Fibroblast of villous mesenchyme (primary cell): ENCODE measurements around the gene AOX1. TPM values are rescaled to one million over a fixed set of nuclear protein-coding genes. Genes with fewer than 3 reads are reported as not detected.

Experiments
- DNase-seq: peaks from one replicate; pipeline ENCODE4 v3.0.0-alpha.2; 2010; ENCODE audit warnings: low read depth
- H3K4me3 ChIP-seq: 2 replicates; pipeline ENCODE4 v1.5.1; 2011; ENCODE audit warnings: low read depth, mild to moderate bottlenecking, low read length
- CTCF ChIP-seq: IDR thresholded peaks from 2 replicates; pipeline ENCODE4 v1.5.1; 2012; ENCODE audit warnings: low read depth, mild to moderate bottlenecking, low read length; ENCODE audit not compliant: insufficient read depth
- total RNA-seq: library from RNA; depleted of rRNA; stranded (reverse); fragments of >200 nt; gene quantifications from 2 replicates; pipeline ENCODE4 v1.2.3, GENCODE V29; 2012

Gene AOX1
- total RNA-seq, 1 donor = 57.4 TPM

DNA sequence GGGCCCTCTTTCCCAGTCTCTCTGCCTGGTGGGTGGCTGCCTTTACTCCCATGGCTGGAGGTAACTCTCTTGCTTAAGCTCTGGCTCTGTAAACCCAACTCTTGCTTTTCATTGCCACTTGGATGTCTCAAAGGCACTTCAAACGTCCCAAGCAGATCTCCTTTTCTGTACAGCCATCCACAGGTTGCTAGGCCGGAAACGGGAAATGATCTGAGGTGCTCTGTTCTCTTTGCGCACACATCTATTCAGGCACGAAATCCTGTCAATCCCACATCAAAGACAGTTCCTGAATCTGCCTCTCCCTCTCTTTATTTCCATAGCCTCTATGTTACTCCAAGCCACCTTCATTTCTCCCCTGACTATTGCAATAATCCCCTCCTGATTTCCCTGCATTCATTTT lies 87.4 kb downstream of the AOX1 start:
- no peak overlapping the region for H3K4me3 ChIP-seq
- no peak for TF ChIP-seq CTCF
- DNase-seq = no peak

GRCh38 chr2:200674837-200675236 lies 89.0 kb downstream of the AOX1 start:
- DNase-seq = no peak
- H3K4me3 ChIP-seq = no peak overlapping the region

DNA sequence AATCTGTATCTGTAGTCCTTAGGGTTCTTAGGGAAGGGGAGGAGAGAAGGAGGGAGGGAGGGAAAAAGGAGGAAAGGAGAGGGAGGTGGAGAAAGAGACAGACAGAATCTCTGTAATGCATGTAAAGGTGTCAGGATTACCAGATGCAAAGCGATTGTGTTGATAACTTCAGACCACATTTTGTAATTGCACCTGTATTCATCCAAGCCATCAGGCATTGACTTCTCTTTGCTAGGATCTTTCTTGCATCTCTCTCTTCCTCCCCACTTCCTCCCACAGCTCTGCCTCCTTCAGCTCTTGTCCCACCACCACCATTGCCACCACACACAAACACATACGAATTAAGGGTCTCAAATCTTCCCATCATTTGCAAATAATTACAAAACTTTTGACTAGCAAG lies 91.4 kb downstream of the AOX1 start:
- H3K4me3 ChIP-seq = no peak overlapping the region
- no peak for DNase-seq
- no peak for TF ChIP-seq CTCF

More at GRCh38 chr2:200674837-200675236, 89.0 kb downstream of the AOX1 start:
- TF ChIP-seq CTCF = no peak

GRCh38 chr2:200677721-200678532 lies 92.1 kb downstream of the AOX1 start:
- peak; percentile 47 for DNase-seq
- TF ChIP-seq CTCF = peak; percentile 5
- H3K4me3 ChIP-seq = no peak overlapping the region

DNA sequence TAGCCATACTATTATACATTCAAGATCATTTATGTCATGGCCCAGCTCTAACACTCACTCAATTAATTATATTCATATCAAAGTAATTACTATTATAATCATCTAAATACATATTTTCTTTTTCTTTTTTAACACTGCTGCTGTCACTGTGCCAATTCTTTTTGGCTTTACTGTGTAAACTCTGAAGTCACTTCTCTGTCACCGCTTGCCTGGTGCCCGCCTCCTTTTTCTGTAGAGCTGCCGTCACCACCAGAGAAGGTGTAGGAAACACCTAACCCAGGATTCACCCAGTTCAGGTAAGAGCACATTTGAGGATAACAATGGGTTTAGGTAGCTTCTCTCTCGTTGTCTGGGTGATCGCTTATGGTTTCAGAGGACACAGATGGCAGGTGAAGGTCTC lies 93.3 kb downstream of the AOX1 start:
- H3K4me3 ChIP-seq = no peak overlapping the region
- TF ChIP-seq CTCF = no peak
- no peak for DNase-seq

DNA sequence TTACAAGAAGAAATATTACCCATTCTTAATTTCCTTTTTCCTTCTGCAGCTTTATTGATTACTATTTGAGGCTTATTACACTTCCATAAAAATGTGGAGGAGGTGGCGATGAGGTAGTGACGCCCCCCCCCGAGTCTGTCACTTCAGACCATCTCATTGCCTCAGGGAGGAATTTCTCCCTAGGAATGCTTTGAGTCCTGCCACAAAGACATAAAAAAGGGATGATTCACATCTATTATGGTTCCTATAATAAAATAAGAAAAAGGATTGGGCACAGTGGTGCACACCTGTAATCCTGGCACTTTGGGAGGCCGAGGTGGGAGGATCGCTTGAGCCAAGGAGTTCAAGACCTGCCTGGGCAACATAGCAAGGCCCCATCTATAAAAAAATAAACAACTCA lies 93.7 kb downstream of the AOX1 start:
- H3K4me3 ChIP-seq = no peak overlapping the region
- DNase-seq = no peak

More for the DNA sequence above, 93.7 kb downstream of the AOX1 start:
- no peak for TF ChIP-seq CTCF
